ENCODE results near the gene PPP4R1. TPM values are rescaled to one million over a fixed set of nuclear protein-coding genes. Genes with fewer than 3 reads are reported as not detected.

Gene PPP4R1
- total and polyA plus RNA-seq, 2 of the 4 experiments (the other 2 are of a cell fraction): 80.6 to 123 TPM

DNA sequence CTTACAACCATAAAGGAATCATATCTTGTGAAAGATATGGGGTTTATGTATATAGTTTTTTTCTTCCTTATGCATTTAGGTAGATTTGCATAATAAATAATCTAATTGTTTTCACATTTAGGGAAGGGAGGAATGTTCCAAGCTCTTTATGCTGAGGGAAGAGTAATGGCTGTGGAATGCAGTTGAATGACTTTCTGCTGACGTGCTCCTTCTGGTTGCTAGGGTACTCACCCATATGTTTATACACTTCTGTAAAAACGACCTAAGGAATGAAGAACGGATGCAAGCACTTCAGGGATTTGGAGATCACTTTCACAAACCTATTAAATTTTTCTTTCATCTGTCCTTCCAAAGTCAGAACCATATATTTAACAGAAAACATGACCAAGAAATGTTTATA is 29.2 kb upstream of the PPP4R1 start:
- CTCF ChIA-PET: no interaction called here

More for the DNA sequence above, 29.2 kb upstream of the PPP4R1 start:
- Histone ChIP-seq H3K14ac (replicated peaks; ENCODE audit: low read depth, low read length) (no peak overlapping the region; the same call in 1 of the 2 replicates), H2BK120ac (ENCODE audit: low read depth, low read length) (peak overlapping the region; percentile 98), H3K27me3 (ENCODE audit: control insufficient read depth, insufficient read depth, low read length) (no peaks in the 10 kb centered on the region), H3K4ac (ENCODE audit: low read depth, low read length) (peak overlapping the region; percentile 97; the same call in 1 of the 2 replicates), H2BK20ac (ENCODE audit: low read depth, low read length) (peak overlapping the region; percentile 99; the same call in 1 of the 2 replicates), H4K8ac (ENCODE audit: low read depth in 2 of 2, low read length in 2 of 2) (peak overlapping the region in 1 of 2 experiments; percentile 95; a peak in 1 of 4 replicates), H3K4me2 (ENCODE audit: low read depth, low read length) (peak overlapping the region; percentile 66), H2AFZ (replicated peaks; ENCODE audit: low read length, poor library complexity) (no peak overlapping the region), H2AK5ac (ENCODE audit: low read depth, low read length) (no peak overlapping the region), H3K4me1 (ENCODE audit: control insufficient read depth, insufficient read depth, low read length) (peaks cover 16% of the 10 kb centered on the region), H4K91ac (ENCODE audit: insufficient read depth, low read depth, low read length) (no peak overlapping the region), H3K18ac (ENCODE audit: low read depth, low read length) (peak overlapping the region; percentile 99), H3K4me3 (ENCODE audit: insufficient read depth, low read depth, low read length) (no peak overlapping the region), H2BK5ac (ENCODE audit: low read depth, low read length, poor library complexity, severe bottlenecking) (peak overlapping the region; percentile 99), H3K9ac (ENCODE audit: low read depth, low read length) (no peak overlapping the region), H3K9me3 (ENCODE audit: control insufficient read depth, insufficient read depth, low read length) (no peaks in the 10 kb centered on the region), H3K56ac (ENCODE audit: extremely low read depth, insufficient read depth, low read length) (peak overlapping the region; percentile 77; the same call in 1 of the 2 replicates), H3K9me1 (ENCODE audit: insufficient read depth, low read length) (peaks cover 9% of the 10 kb centered on the region), H3K27ac (ENCODE audit: insufficient read depth, low read length) (peak overlapping the region; percentile 97; the same call in 1 of the 2 replicates), H2BK15ac (ENCODE audit: low read depth, low read length) (no peak overlapping the region), H2AK9ac (replicated peaks; ENCODE audit: low read depth, low read length, poor library complexity) (no peak overlapping the region), H4K20me1 (ENCODE audit: insufficient read depth, low read length) (no peaks in the 10 kb centered on the region), H3K36me3 (ENCODE audit: control insufficient read depth, insufficient read depth, low read length) (no peaks in the 10 kb centered on the region), H4K5ac (ENCODE audit: low read depth, low read length) (no peak overlapping the region), H3K23ac (ENCODE audit: low read depth, low read length) (peak overlapping the region; percentile 93; the same call in 1 of the 2 replicates), H3K79me1 (ENCODE audit: low read depth in 1 of 2, low read length in 2 of 2) (peaks cover 0 to 9% of the 10 kb centered on the region in 2 experiments; a peak in 2 of 4 replicates)
- DNase-seq (peak; percentile 97), ATAC-seq (ENCODE audit: low read depth) (peak; percentile 95)
- BruUV-seq (replicated peaks): no TSS peak
- dilution Hi-C loops (cut with HindIII; ENCODE audit: low sequenced_read_pairs, unreplicated experiment): no loop called here
- intact Hi-C loops (cut with micrococcal nuclease): no loop called here
- TF ChIP-seq NFE2L2 (IDR thresholded peaks at IDR 0.05; ENCODE audit: low read depth, low read length) (no peak), BHLHE40 (IDR thresholded peaks at IDR 0.05; ENCODE audit: low read depth, low read length) (no peak), FOS (IDR thresholded peaks at IDR 0.05; ENCODE audit: low read depth, low read length) (peak; percentile 67; the same call in 1 of the 2 replicates), MAZ (IDR thresholded peaks at IDR 0.05; ENCODE audit: borderline replicate concordance, low read depth, low read length) (no peak), RAD21 (IDR thresholded peaks at IDR 0.05; ENCODE audit: low read length) (no peak), SMC3 (IDR thresholded peaks at IDR 0.05; ENCODE audit: low read depth, low read length) (no peak), CEBPB (IDR thresholded peaks at IDR 0.05; ENCODE audit: low read depth, low read length) (0 out of 2 replicates have a peak, but pooled peaks have one; percentile 6), MXI1 (IDR thresholded peaks at IDR 0.05; ENCODE audit: borderline replicate concordance, low read depth, low read length) (no peak), MAFK (IDR thresholded peaks at IDR 0.05; ENCODE audit: low read depth, low read length) (peak; percentile 94), RCOR1 (IDR thresholded peaks at IDR 0.05; ENCODE audit: insufficient replicate concordance, low read length) (no peak), CHD1 (IDR thresholded peaks at IDR 0.05; ENCODE audit: low read depth, low read length) (no peak), POLR2A (IDR thresholded peaks at IDR 0.05; ENCODE audit: low read depth, low read length) (peak; percentile 43; the same call in 1 of the 2 replicates), RFX5 (IDR thresholded peaks at IDR 0.05; ENCODE audit: low read depth, low read length) (no peak)
- TF ChIP-seq, protein P1, sequence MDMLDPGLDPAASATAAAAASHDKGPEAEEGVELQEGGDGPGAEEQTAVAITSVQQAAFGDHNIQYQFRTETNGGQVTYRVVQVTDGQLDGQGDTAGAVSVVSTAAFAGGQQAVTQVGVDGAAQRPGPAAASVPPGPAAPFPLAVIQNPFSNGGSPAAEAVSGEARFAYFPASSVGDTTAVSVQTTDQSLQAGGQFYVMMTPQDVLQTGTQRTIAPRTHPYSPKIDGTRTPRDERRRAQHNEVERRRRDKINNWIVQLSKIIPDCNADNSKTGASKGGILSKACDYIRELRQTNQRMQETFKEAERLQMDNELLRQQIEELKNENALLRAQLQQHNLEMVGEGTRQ (IDR thresholded peaks at IDR 0.05; ENCODE audit: low read depth, low read length): no peak
- TF ChIP-seq, protein P2, sequence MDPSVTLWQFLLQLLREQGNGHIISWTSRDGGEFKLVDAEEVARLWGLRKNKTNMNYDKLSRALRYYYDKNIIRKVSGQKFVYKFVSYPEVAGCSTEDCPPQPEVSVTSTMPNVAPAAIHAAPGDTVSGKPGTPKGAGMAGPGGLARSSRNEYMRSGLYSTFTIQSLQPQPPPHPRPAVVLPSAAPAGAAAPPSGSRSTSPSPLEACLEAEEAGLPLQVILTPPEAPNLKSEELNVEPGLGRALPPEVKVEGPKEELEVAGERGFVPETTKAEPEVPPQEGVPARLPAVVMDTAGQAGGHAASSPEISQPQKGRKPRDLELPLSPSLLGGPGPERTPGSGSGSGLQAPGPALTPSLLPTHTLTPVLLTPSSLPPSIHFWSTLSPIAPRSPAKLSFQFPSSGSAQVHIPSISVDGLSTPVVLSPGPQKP (IDR thresholded peaks at IDR 0.05; ENCODE audit: borderline replicate concordance, low read depth, low read length): no peak
- TF ChIP-seq, protein P3, sequence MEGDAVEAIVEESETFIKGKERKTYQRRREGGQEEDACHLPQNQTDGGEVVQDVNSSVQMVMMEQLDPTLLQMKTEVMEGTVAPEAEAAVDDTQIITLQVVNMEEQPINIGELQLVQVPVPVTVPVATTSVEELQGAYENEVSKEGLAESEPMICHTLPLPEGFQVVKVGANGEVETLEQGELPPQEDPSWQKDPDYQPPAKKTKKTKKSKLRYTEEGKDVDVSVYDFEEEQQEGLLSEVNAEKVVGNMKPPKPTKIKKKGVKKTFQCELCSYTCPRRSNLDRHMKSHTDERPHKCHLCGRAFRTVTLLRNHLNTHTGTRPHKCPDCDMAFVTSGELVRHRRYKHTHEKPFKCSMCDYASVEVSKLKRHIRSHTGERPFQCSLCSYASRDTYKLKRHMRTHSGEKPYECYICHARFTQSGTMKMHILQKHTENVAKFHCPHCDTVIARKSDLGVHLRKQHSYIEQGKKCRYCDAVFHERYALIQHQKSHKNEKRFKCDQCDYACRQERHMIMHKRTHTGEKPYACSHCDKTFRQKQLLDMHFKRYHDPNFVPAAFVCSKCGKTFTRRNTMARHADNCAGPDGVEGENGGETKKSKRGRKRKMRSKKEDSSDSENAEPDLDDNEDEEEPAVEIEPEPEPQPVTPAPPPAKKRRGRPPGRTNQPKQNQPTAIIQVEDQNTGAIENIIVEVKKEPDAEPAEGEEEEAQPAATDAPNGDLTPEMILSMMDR (conservative IDR thresholded peaks at IDR 0.05; ENCODE audit: low read depth, low read length): no peak
- WGBS, 2 experiments (ENCODE audit: extremely low coverage in 2 of 2, insufficient read length in 1 of 2): no CpG with 5 or more reads among the region's 3 CpGs
- in situ Hi-C loops (cut with MboI; ENCODE audit: low sequenced_read_pairs): no loop called here
- POLR2A ChIA-PET (ENCODE audit: unreplicated experiment): no interaction called here
